Adrenal gland (tissue), 12 donors: ENCODE results near the gene SLC26A6. TPM values are rescaled to one million over a fixed set of nuclear protein-coding genes. Genes with fewer than 3 reads are reported as not detected.

ENCODE experiments used
- DNase-seq, 7 donors: peaks; one replicate each; pipeline ENCODE4 v3.0.0-alpha.2; 2019 to 2020
- H3K27ac ChIP-seq, 5 donors: fragments of 200-600 bp; sonication (generic) in 4 of 5; 1 replicate in 3 of 5; 2 replicates in 2 of 5; pipeline versions ENCODE4 v1.5.1 to v1.8.0; 2016 to 2020; ENCODE audit warnings: mild to moderate bottlenecking in 1 of 5
- H3K27me3 ChIP-seq: fragments of 200-600 bp; 2 replicates; pipeline ENCODE4 v1.8.0; 2021
- H3K36me3 ChIP-seq, 2 donors: fragments of 200-600 bp; replicated peaks in 1 of 2; 1 replicate in 1 of 2; 2 replicates in 1 of 2; pipeline versions ENCODE4 v1.5.1 to v1.8.0; 2018 to 2022
- H3K4me1 ChIP-seq, 2 donors: fragments of 200-600 bp; replicated peaks in 1 of 2; 1 replicate in 1 of 2; 2 replicates in 1 of 2; pipeline versions ENCODE4 v1.5.1 to v1.8.0; 2018 to 2021
- H3K4me3 ChIP-seq, 4 donors: fragments of 200-600 bp; sonication (generic) in 3 of 4; one replicate each; pipeline ENCODE4 v1.5.1; 2016 to 2018
- H3K9me3 ChIP-seq, 3 donors: fragments of 200-600 bp; sonication (generic) in 1 of 3; replicated peaks in 1 of 3; 1 replicate in 2 of 3; 2 replicates in 1 of 3; pipeline versions ENCODE4 v1.5.1 to v1.8.0; 2016 to 2021
- POLR2A ChIP-seq, 2 donors: fragments of 450-650 bp; IDR thresholded peaks; one replicate each; pipeline ENCODE4 v1.6.1; 2017; ENCODE audit warnings: antibody characterized with exemption in 2 of 2, mild to moderate bottlenecking in 2 of 2, moderate library complexity in 1 of 2
- WGBS, 4 donors: extraction: QIAGEN DNeasy Blood & Tissue Kit in 2 of 4; methylation state at CpG; one replicate each; pipeline versions ENCODE4 v1.1.5 to v1.1.7; 2013 to 2017; 5-methylcytosine and 5-hydroxymethylcytosine counted together
- intact Hi-C, 2 donors: fragments of 100-400 bp; cut with DNase I; formaldehyde crosslinking; loops; one replicate each; pipeline versions ENCODE4 v1.14.1 to v1.15.0; 2022 to 2023
- polyA plus RNA-seq, 3 donors: library from polyadenylated mRNA; stranded (reverse); fragments of 200-250 nt in 2 of 3; fragments of 350-450 nt in 1 of 3; fragmentation: Illumina TruSeq in 1 of 3; extraction: RNeasy Lipid Tissue Mini Kit (QIAGEN cat#74804) in 1 of 3; gene quantifications; one replicate each; pipeline ENCODE4 v1.2.3, GENCODE V29; 2013 to 2014
- total RNA-seq, 9 donors: library from RNA; depleted of rRNA in 4 of 9; stranded (reverse); fragments of >200 nt in 4 of 9; fragments of 120-200 nt in 1 of 9; fragmentation: NEBNext Ultra II Directional in 1 of 9; extraction: Animal tissue kit (Norgen Biotek cat#: 25700) in 1 of 9; gene quantifications; one replicate each; pipeline versions ENCODE4 v1.1.0 to v1.2.4, GENCODE V29; 2013 to 2023
- TF ChIP-seq, protein P1 (sequence below), 6 experiments: fragments of 450-650 bp in 4 of 6; fragments of 200-600 bp in 2 of 6; sonication (generic) in 1 of 6; IDR thresholded peaks; 1 replicate in 5 of 6; 2 replicates in 1 of 6; pipeline versions ENCODE4 v1.5.1 to v1.8.0; 2016 to 2021; ENCODE audit warnings: antibody characterized with exemption in 6 of 6, mild to moderate bottlenecking in 2 of 6, moderate library complexity in 1 of 6
- donor health status: healthy with polysubstance abuse.
- donor health status: Bipolar disorder and iron deficiency.
- donor health status: DM: yes; HTN: yes; CAD: no.
- donor health status: DM: no; HTN: no; CAD: no.
- donor health status: DM: no; HTN: no; CAD: no.
- donor health status: DM: yes; HTN: yes; CAD: no.

SLC26A6 gene
- total and polyA plus RNA-seq, 12 donors, result 7.8 to 47.2 (median 17.6) TPM

DNA sequence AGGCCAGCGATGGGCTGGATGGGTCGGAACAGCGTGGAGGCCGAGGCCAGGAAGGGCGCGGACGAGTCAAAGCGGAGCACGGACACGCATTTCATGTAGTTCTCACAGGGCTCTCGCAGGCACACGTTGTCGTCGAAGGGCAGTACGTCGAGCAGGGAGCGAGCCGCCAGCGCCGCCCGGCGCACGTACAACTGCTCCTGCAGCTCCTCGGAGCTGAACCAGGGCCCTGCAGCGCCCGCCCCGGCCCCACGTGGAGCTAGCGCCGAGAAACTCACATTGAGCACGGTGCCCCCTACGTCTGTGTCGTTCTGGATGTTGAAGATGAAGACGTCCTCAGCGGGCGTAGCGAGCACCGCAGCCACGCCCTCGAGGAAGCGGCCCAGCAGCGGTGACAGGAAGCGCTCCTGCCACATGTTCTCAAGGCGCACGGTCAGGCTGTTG is 21.6 kb upstream of the SLC26A6 start:
- H3K27me3 ChIP-seq, result no peaks in the 10 kb centered on the region
- DNase-seq, result no peak
- H3K36me3 ChIP-seq, result no peaks in the 10 kb centered on the region
- H3K4me1 ChIP-seq, result peaks cover 7 to 9% of the 10 kb centered on the region in 2 donors
- H3K9me3 ChIP-seq, result no peaks in the 10 kb centered on the region
- peak overlapping the region in 1 of 4 donors; percentile 56 for H3K4me3 ChIP-seq
- 63 to 80% (median 71%) methylated on average over 15 to 45 of the region's 45 CpGs for WGBS, 4 donors
- intact Hi-C loops, result no loop called here
- TF ChIP-seq, protein P1, sequence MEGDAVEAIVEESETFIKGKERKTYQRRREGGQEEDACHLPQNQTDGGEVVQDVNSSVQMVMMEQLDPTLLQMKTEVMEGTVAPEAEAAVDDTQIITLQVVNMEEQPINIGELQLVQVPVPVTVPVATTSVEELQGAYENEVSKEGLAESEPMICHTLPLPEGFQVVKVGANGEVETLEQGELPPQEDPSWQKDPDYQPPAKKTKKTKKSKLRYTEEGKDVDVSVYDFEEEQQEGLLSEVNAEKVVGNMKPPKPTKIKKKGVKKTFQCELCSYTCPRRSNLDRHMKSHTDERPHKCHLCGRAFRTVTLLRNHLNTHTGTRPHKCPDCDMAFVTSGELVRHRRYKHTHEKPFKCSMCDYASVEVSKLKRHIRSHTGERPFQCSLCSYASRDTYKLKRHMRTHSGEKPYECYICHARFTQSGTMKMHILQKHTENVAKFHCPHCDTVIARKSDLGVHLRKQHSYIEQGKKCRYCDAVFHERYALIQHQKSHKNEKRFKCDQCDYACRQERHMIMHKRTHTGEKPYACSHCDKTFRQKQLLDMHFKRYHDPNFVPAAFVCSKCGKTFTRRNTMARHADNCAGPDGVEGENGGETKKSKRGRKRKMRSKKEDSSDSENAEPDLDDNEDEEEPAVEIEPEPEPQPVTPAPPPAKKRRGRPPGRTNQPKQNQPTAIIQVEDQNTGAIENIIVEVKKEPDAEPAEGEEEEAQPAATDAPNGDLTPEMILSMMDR (IDR thresholded peaks at IDR 0.05), result no peak
- no peak for TF ChIP-seq POLR2A (IDR thresholded peaks at IDR 0.05)
- peak overlapping the region in 2 of 5 donors; percentile 77 to 81 for H3K27ac ChIP-seq

DNA sequence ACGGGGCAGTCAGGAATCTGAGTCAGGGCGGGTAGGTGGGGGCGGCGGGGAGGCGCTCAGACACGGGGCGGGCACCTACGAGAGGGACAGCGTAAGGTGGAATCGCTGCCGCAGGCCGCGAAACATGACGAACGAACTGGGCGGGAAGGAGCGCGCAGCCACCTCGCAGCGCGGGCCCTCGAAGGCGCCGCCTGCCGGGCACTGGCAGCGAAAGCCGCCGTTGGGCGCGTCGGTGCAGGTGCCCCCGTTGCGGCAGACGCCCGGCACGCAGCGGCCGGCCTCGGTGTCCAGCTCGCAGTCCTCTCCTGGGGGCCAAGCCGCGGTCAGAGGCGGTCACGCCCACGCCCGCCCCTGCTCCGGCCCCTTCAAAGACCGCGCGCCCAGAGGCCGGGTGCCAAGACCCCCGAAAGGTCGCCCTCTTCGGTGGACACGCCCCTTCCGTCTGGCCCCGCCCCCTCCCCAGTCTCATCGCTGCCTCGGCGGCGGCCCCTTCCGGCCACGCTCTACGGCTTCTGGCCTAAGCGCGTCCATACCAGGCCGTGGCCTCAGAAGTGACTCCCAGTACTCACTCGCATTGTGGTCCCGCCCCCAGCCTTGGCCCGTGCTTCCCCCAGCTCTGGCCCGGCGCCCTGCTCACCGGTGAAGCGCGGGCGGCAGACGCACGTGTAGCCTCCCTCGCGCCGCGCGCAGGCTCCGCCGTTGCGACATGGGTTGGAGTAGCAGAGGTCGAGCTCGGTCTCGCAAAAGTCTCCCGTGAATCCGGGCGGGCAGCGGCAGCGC is 21.0 kb upstream of the SLC26A6 start:
- Histone ChIP-seq H3K4me1 (peaks cover 4 to 7% of the 10 kb centered on the region in 2 donors), H3K9me3 (no peaks in the 10 kb centered on the region), H3K27me3 (no peaks in the 10 kb centered on the region), H3K27ac (peak overlapping the region in 3 of 5 donors; percentile 34 to 81 (median 77)), H3K4me3 (peak overlapping the region in 2 of 4 donors; percentile 19 to 56), H3K36me3 (no peaks in the 10 kb centered on the region)
- intact Hi-C loops, result no loop called here
- TF ChIP-seq POLR2A (IDR thresholded peaks at IDR 0.05), result peak in 1 of 2 donors; percentile 11
- TF ChIP-seq, protein P1 (IDR thresholded peaks at IDR 0.05), result peak in 5 of 6 experiments; percentile 29 to 79 (median 59)
- WGBS, 4 donors, result 5 to 20% (median 9%) methylated on average over 1 to 94 of the region's 94 CpGs
- peak; percentile 69 to 83 (median 80) for DNase-seq

DNA sequence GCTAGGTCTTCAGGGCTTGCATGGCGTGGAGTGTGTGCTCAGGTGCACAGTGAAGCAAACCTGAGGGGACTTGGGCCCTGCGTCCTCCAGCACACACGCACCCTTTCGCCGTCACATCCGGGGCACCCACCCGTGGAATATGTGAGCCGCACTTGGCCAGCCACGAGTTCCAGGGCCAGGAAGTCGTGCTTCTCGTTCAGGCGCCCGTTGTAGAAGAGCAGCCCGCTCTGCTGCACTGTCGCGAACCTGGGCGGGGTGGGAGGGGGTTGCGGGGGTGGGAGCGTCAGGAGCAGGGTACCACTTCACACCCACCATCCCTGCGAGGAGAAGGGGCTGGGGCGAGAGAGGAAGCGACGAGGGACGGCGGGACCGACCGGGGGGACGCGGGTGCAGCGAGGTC is 20.3 kb upstream of the SLC26A6 start:
- WGBS, 4 donors, result 28 to 35% (median 32%) methylated on average over 2 to 30 of the region's 30 CpGs
- peaks cover 0 to 7% of the 10 kb centered on the region in 2 donors for H3K4me1 ChIP-seq
- TF ChIP-seq, protein P1 (IDR thresholded peaks at IDR 0.05), result no peak
- TF ChIP-seq POLR2A (IDR thresholded peaks at IDR 0.05), result no peak
- H3K27me3 ChIP-seq, result no peaks in the 10 kb centered on the region
- no peak for DNase-seq
- no peaks in the 10 kb centered on the region for H3K36me3 ChIP-seq
- intact Hi-C loops, result no loop called here
- H3K27ac ChIP-seq, result peak overlapping the region in 2 of 5 donors; percentile 77 to 81
- H3K4me3 ChIP-seq, result peak overlapping the region in 2 of 4 donors; percentile 19 to 56
- H3K9me3 ChIP-seq, result no peaks in the 10 kb centered on the region

DNA sequence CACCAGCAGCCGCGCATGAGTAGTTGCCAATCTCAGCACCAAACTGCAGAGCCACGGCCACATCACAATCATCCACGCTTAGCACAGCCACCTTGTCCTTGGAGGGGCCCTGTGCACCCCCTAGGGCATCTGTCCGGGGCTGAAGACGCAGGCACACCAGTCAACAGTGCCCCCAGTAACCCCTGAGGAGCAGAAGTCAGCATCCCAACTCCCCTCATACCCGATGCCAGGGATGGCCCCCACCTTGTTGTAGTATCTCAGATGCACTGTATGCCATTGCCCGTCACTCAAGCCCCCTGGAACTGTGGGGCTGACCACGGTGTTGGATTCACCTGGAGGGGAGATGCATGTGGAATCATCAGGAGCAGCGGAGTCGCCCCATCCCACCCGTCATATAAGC is 19.8 kb upstream of the SLC26A6 start:
- intact Hi-C loops, result no loop called here
- no peak overlapping the region for H3K27ac ChIP-seq

More for the DNA sequence above, 19.8 kb upstream of the SLC26A6 start:
- Histone ChIP-seq H3K36me3 (no peaks in the 10 kb centered on the region), H3K27me3 (no peaks in the 10 kb centered on the region), H3K4me1 (peaks cover 0 to 7% of the 10 kb centered on the region in 2 donors), H3K4me3 (no peak overlapping the region), H3K9me3 (no peaks in the 10 kb centered on the region)
- no peak for DNase-seq
- WGBS, 4 donors, result 92 to 95% (median 94%) methylated on average over 6 to 12 of the region's 12 CpGs
- no peak for TF ChIP-seq POLR2A (IDR thresholded peaks at IDR 0.05)
- TF ChIP-seq, protein P1 (IDR thresholded peaks at IDR 0.05), result no peak
